GM12864 (cell line): ENCODE measurements around the gene OPRM1.

Experiments used
- DNase-seq: peaks from one replicate; pipeline ENCODE4 v3.0.0-alpha.2; 2011; ENCODE audit warnings: low read depth
- H3K4me3 ChIP-seq: 2 replicates; pipeline ENCODE4 v1.5.1; 2011; ENCODE audit warnings: mild to moderate bottlenecking, low read depth, low read length, control low read depth
- CTCF ChIP-seq: IDR thresholded peaks from 2 replicates; pipeline ENCODE4 v1.5.1; 2011; ENCODE audit warnings: low read depth, mild to moderate bottlenecking, moderate library complexity, low read length, control low read depth, inconsistent platforms; ENCODE audit errors: missing control alignments

OPRM1 gene

GRCh38 chr6:154039231-154039842 lies at the start of gene OPRM1:
TSS of gene OPRM1 (plus strand) at chr6:154039240. CDS start at chr6:154039545, 305 bp downstream.
- TF ChIP-seq CTCF, result no peak
- no peak for DNase-seq
- no peak within 1 kb of the TSS for H3K4me3 ChIP-seq

- no peak for DNase-seq
- no peak overlapping the region for H3K4me3 ChIP-seq
Observed at GRCh38 chr6:153989989-153990388, 49.1 kb upstream of the OPRM1 start.

DNA sequence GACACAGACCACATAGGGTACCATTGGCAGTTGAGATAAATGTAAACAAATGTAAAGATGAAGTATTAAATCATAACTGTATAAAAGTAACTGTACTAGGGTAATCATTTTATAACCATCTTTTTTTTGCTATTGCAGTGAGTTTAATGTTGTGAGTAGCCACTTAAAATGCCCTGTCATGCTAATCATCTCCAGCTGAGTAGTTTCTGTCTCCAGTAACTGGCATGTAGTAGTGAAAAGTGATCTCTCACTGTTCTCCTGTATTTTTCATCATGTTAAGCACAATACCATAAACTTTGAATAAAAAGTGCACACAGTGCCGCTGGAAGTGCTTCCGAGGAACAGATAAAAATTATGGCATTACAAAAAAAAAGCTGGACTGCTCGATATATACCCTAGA lies 45.0 kb upstream of the OPRM1 start:
- no peak overlapping the region for H3K4me3 ChIP-seq
- TF ChIP-seq CTCF, result no peak
- no peak for DNase-seq

More at GRCh38 chr6:153989989-153990388, 49.1 kb upstream of the OPRM1 start:
- TF ChIP-seq CTCF, result no peak

DNA sequence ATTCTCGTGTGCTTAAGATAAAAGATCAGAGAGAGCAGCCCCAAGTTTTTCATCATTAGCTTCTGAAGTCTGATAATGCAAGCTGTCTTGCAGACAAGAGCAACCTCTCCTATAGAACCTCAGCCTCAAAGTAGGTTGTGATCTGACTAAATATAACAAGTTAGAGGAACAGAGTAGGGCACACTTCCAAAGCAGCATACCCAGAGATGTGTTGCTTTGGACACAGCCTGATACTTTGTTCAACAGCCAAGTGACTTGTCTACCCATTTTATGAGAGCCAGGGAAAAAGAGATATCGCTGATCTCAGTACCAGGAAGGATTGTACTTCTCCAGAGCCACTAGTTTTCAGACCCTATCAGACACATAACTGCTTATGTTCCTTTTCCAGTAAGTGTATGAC lies 44.2 kb upstream of the OPRM1 start:
- H3K4me3 ChIP-seq, result no peak overlapping the region
- no peak for DNase-seq
- no peak for TF ChIP-seq CTCF

DNA sequence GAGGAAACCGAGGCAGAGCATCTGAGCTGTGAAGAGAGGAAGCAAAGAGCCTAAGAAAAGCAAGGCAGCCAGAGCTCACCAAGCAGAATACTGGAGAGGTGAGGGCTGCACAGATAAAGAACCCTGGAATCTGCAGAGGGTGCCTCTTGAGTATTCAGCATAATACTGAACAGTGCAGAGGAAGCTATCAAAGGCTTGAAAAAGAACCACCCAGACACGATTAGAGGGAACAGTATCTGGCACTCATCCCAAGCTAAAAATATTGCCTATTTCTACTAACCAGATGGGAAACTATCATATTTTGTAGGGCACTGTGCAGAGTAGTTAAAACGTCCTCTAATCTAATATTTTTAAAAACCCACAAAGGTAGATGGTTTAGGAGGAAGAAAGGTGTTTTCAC lies 41.8 kb upstream of the OPRM1 start:
- DNase-seq, result no peak
- H3K4me3 ChIP-seq, result no peak overlapping the region
- no peak for TF ChIP-seq CTCF

DNA sequence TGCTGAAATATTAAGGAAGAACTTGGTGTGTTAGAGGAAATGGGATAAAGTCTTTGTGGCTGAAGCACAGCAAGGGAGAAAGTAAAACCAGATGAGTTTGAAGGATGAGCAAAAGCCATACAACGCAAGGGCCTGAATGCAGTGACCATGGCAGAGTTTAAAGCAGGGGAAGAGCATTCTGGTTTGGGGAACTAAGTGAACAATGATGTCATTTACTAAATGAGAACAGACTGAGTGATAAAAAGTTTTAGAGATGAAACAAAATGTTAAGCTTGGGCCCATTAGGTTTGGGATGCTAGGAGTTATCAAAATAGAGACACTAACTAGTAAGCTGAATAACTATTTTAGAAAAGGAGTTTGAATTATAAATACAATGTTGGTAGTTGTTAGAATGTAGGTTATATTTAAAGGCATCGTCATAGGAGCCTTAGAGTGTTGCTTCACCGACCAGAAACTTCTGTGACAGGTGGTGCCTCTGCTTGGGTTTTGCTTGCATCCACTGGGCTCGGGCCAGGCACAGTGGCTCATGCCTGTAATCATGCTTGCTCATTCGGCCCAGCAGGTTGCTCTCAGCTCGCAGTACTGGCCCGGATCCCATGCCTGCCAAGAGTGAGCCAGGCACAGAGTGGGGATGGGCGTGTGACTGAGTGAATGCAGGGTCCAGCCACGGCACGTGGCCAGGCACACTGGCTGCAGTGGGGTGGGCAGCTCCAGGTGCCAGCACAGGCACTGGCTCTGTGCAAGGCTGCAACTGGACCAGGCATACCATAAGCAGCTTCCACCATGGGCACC lies 37.4 kb upstream of the OPRM1 start:
- no peak for DNase-seq
- no peak for TF ChIP-seq CTCF

GRCh38 chr6:154002894-154003293 lies 36.1 kb upstream of the OPRM1 start:
- H3K4me3 ChIP-seq, result no peak overlapping the region
- no peak for TF ChIP-seq CTCF
- no peak for DNase-seq

More for the DNA sequence above, 37.4 kb upstream of the OPRM1 start:
- H3K4me3 ChIP-seq, result no peak overlapping the region
